HG02938 (cell line): ENCODE results near the gene THAP12.
"Not testable (repeated sequence)": the region's sequence is repeated elsewhere in the genome, so short reads cannot be mapped to it uniquely, and the experiment has no call there.

Source experiments
- ATAC-seq: cut with Tn5 transposase; IDR thresholded peaks from one replicate; pipeline ENCODE4 v1.9.1; 2021; ENCODE audit warnings: mild to moderate bottlenecking, moderate library complexity; ENCODE audit not compliant: unreplicated experiment

The THAP12 gene

DNA sequence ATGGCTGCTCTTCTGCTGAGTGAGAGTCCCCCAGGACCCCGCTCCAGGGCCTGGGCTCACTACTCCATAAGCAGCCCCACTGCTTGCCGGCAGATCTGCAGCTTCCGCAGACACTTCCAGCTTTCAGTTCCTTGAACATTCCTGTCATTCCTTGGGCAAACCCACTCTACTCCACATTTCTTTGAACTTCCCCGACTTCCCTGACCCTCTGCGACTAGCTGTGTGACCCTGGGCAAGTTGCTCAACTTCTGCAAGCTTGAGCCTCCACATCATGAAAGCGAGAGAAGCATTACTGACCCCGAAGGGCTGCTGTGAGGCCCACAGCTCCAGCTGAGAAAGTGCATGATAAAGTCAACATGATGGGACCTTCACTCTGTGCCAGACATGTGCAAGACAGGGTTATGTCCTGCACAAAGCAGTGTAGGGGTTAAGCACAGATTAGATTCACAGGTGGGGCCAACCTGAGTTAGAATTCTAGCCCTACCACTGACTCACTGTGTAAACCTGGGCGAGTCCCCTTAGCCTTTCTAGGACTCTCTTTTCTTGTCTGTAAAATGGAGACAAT lies 51.8 kb downstream of the THAP12 start:
- no peak for ATAC-seq

DNA sequence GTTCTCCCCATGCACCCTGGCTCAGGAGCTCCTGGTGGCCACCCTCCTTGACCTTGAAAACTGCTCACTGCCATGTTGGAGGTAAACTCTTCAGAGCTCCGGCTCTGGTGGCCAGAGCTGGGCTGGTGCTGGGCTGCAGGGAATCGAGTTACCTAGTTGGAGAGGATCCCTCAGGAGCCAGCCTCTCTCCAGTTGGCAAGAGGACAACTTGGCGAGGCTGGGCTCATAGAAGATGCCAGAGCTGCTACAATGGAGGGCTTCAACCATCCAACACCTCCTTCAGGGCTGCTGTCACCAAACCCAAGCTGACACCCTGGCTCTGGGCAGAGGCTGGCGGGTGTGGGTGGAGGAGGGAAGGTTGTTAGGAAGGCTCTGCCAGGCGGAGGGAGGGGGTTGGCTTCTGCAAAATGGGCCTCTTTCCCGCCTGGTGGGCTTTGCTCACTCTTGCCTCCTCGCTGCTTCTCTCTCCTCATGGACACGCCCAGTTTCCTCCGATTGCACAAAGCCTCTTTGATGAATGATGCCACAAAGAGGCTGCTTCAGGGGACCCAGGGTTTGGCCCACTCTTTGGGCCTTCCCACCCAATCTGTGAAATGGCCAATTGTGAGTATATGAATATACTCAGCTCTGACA lies 53.1 kb downstream of the THAP12 start:
- ATAC-seq, result no peak

GRCh38 chr11:76327202-76327601 lies 53.7 kb downstream of the THAP12 start:
- no peak for ATAC-seq

DNA sequence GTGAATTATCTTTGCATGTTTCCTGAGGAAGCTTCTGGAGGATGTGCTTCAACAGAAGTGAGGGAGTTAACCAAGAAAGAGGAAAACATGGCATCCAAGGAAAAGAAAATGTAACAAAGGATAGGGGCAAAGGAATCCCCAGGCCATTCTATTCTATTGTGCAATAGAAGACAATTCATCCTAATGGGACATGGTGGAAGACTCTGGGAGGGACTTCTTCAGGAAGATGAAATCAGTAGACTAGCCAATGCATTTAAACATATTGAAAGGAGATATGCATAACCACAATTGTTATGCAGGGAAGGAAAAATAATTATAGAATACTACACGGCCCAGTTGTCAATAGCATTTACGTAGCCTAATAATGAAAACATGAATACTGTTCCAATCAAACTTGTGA lies 55.7 kb downstream of the THAP12 start:
- no peak for ATAC-seq

DNA sequence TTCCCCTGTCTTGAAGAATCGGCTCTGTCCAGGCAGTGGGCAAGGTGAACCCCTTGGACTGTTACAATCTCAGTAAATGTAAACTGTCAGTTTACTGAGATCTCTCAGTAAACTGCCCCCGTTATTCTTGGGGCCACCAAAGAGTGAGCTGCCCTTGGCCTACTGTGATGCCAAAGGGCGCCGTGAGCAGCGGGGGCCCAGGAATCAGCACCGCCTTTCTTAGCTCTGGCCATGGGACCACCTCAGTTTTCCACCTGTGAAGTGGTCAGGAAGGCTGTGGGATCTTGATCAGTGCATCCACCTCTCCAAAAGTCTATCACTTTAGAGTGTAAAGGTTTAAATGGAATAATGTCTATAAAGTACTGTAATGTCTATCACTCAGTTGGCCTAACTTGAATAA lies 57.1 kb downstream of the THAP12 start:
- ATAC-seq, result no peak

GRCh38 chr11:76323375-76323774 lies 57.6 kb downstream of the THAP12 start:
- not testable (repeated sequence) for ATAC-seq

GRCh38 chr11:76322942-76323341 lies 58.0 kb downstream of the THAP12 start:
- no peak for ATAC-seq

GRCh38 chr11:76322540-76322939 lies 58.4 kb downstream of the THAP12 start:
- no peak for ATAC-seq

- no peak for ATAC-seq
Measured at GRCh38 chr11:76321820-76322524, 59.0 kb downstream of the THAP12 start.

GRCh38 chr11:76321340-76321739 lies 59.6 kb downstream of the THAP12 start:
- ATAC-seq, result no peak

DNA sequence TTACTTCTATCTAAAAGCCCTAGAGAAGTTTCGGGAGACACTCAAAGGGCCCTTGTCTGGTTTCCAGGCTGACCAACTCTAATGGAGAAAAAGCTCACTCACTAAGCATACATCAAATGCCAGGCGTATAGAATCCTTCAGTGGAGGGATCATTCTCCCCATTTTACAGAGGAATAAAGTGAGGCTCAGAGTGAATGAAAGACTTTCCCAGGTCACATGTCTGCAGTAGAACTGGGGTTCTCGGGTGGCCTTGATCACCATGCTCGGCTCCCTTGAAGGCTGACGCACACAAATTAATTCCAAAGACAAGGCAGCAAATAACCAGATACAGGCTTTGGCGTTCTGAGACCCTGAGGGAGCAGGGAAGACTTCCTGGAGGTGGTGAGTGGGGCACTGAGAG lies 60.0 kb downstream of the THAP12 start:
- no peak for ATAC-seq

GRCh38 chr11:76319798-76320197 lies 61.1 kb downstream of the THAP12 start:
- not testable (repeated sequence) for ATAC-seq

GRCh38 chr11:76318744-76319384 lies 62.1 kb downstream of the THAP12 start:
- peak; percentile 72 for ATAC-seq

GRCh38 chr11:76317296-76317695 lies 63.6 kb downstream of the THAP12 start:
- ATAC-seq, result no peak

- ATAC-seq, result no peak
Measured at GRCh38 chr11:76316726-76317125, 64.2 kb downstream of the THAP12 start.

GRCh38 chr11:76315182-76315853 lies 65.6 kb downstream of the THAP12 start:
- no peak for ATAC-seq

GRCh38 chr11:76314741-76315090 lies 66.2 kb downstream of the THAP12 start:
- ATAC-seq, result no peak

GRCh38 chr11:76313913-76314740 lies 66.8 kb downstream of the THAP12 start:
- ATAC-seq, result no peak

DNA sequence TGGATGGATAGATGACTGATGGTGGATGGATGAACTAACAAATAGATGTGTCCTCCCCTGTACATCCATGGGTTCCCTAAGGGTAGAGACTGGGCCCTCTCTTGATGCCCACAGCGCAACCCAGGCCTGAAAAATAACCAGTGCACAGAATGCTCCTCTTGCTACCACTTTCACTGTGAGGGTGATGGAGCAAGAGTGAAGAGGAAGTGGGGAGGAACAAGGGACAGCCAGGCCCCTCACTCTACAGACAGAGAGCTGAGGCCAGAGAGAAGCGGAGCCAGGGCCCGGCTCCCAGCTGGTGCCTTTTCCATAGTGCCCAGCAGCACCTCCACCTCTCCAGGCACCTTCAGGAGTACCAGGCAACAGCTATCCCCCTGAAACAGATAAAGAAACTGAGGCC lies 67.7 kb downstream of the THAP12 start:
- no peak for ATAC-seq

DNA sequence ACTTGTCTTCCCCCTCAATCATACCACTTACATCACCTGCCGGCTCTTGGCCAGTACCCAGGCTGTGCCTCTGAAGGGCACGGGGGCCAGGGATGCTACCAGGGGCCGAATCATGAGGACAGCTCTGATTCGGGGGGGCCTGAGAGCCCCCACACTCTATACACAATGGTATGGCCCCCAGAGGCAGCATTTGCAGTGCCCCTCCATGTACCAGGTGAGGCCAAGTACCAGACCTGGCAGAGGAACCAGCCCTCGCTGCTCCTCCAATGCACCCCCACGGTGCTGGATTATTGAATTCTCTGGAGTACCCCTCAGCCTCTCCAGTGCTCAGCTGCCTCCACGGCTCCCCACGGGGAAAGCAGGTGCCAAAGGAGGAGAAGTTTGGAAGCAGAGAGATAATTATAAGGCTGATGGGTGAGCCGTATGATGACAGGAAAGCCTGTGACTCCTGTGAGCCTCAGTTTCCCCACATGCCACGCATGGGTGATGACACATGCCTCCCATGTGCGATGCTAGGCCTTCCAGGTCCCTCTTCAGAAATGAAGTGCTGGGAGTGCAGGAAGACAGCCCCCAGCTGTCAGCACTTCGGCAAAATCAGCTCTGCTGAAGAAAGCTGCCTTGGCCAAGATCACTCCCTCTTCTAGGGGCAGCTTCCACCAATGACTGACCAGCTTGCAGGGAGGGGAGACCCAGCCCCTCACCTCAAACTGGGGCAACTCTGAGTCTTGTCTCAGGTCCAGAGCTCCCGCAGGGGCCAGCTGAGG lies 69.9 kb downstream of the THAP12 start:
- ATAC-seq, result no peak
